ENCODE results near the gene SORBS1.

SORBS1 gene

GRCh38 chr10:95327367-95327766 is 233.8 kb downstream of the SORBS1 start:
- Histone ChIP-seq H3K9me3 (no peaks in the 10 kb centered on the region), H3K27me3 (no peaks in the 10 kb centered on the region), H3K4me2 (no peak overlapping the region), H3K27ac (no peak overlapping the region), H3K9ac (no peak overlapping the region), H3K36me3 (peaks cover 100% of the 10 kb centered on the region), H3K4me3 (no peak overlapping the region), H3K4me1 (0 out of 2 replicates have a peak, but pooled peaks cover 4% of the 10 kb centered on the region), H4K20me1 (peaks cover 97% of the 10 kb centered on the region)
- TF ChIP-seq Cebpa-rat (IDR thresholded peaks at IDR 0.05): no peak

GRCh38 chr10:95326396-95326795 is 234.8 kb downstream of the SORBS1 start:
- H3K4me1 ChIP-seq: 0 out of 2 replicates have a peak, but pooled peaks cover 4% of the 10 kb centered on the region
- H3K36me3 ChIP-seq: peaks cover 100% of the 10 kb centered on the region
- H3K4me3 ChIP-seq: no peak overlapping the region
- H3K9me3 ChIP-seq: no peaks in the 10 kb centered on the region
- no peak overlapping the region for H3K9ac ChIP-seq
- no peaks in the 10 kb centered on the region for H3K27me3 ChIP-seq
- no peak for TF ChIP-seq Cebpa-rat (IDR thresholded peaks at IDR 0.05)
- peaks cover 97% of the 10 kb centered on the region for H4K20me1 ChIP-seq
- H3K4me2 ChIP-seq: no peak overlapping the region
- no peak overlapping the region for H3K27ac ChIP-seq

GRCh38 chr10:95325863-95326262 is 235.3 kb downstream of the SORBS1 start:
- Histone ChIP-seq H3K9ac (0 out of 2 replicates have a peak overlapping the region, but pooled peaks have one; percentile 5), H3K27ac (no peak overlapping the region), H3K27me3 (no peaks in the 10 kb centered on the region), H3K4me2 (no peak overlapping the region), H3K4me3 (no peak overlapping the region), H3K4me1 (0 out of 2 replicates have a peak, but pooled peaks cover 4% of the 10 kb centered on the region), H4K20me1 (peaks cover 95% of the 10 kb centered on the region), H3K36me3 (peaks cover 100% of the 10 kb centered on the region), H3K9me3 (no peaks in the 10 kb centered on the region)
- TF ChIP-seq Cebpa-rat (IDR thresholded peaks at IDR 0.05): no peak

GRCh38 chr10:95324436-95325268 is 236.5 kb downstream of the SORBS1 start:
- Histone ChIP-seq H4K20me1 (peaks cover 93% of the 10 kb centered on the region), H3K27me3 (no peaks in the 10 kb centered on the region), H3K27ac (no peak overlapping the region), H3K9me3 (no peaks in the 10 kb centered on the region), H3K4me2 (no peak overlapping the region), H3K4me3 (no peak overlapping the region), H3K4me1 (peaks cover 9% of the 10 kb centered on the region; the same call in 1 of the 2 replicates), H3K9ac (no peak overlapping the region), H3K36me3 (peaks cover 100% of the 10 kb centered on the region)
- TF ChIP-seq Cebpa-rat (IDR thresholded peaks at IDR 0.05): no peak

GRCh38 chr10:95321554-95322301 is 239.4 kb downstream of the SORBS1 start:
- H3K9me3 ChIP-seq: no peaks in the 10 kb centered on the region
- no peak overlapping the region for H3K27ac ChIP-seq
- H3K9ac ChIP-seq: no peak overlapping the region
- H4K20me1 ChIP-seq: peaks cover 72% of the 10 kb centered on the region
- peaks cover 100% of the 10 kb centered on the region for H3K36me3 ChIP-seq
- H3K27me3 ChIP-seq: no peaks in the 10 kb centered on the region
- peaks cover 15% of the 10 kb centered on the region; the same call in 1 of the 2 replicates for H3K4me1 ChIP-seq
- no peak for TF ChIP-seq Cebpa-rat (IDR thresholded peaks at IDR 0.05)
- H3K4me3 ChIP-seq: no peak overlapping the region
- no peak overlapping the region for H3K4me2 ChIP-seq

- no peak overlapping the region for H3K27ac ChIP-seq
- H3K4me1 ChIP-seq: peaks cover 36% of the 10 kb centered on the region
- no peak for TF ChIP-seq Cebpa-rat (IDR thresholded peaks at IDR 0.05)
- no peaks in the 10 kb centered on the region for H3K9me3 ChIP-seq
- no peak overlapping the region for H3K4me2 ChIP-seq
- H3K4me3 ChIP-seq: no peak overlapping the region
- no peak overlapping the region for H3K9ac ChIP-seq
- H3K36me3 ChIP-seq: peaks cover 100% of the 10 kb centered on the region
- H3K27me3 ChIP-seq: no peaks in the 10 kb centered on the region
- H4K20me1 ChIP-seq: peaks cover 61% of the 10 kb centered on the region
These were observed 241.9 kb downstream of the SORBS1 start for GRCh38 chr10:95319239-95319638.

GRCh38 chr10:95315509-95315908 is 245.7 kb downstream of the SORBS1 start:
- Histone ChIP-seq H3K9ac (no peak overlapping the region), H4K20me1 (peaks cover 30% of the 10 kb centered on the region), H3K4me3 (no peak overlapping the region), H3K27me3 (no peaks in the 10 kb centered on the region), H3K4me2 (peak overlapping the region; percentile 73; the same call in 1 of the 2 replicates), H3K36me3 (peaks cover 81% of the 10 kb centered on the region), H3K4me1 (peaks cover 70% of the 10 kb centered on the region), H3K9me3 (no peaks in the 10 kb centered on the region), H3K27ac (peak overlapping the region; percentile 74; the same call in 1 of the 2 replicates)
- TF ChIP-seq Cebpa-rat (IDR thresholded peaks at IDR 0.05): no peak

- no peak overlapping the region for H3K4me3 ChIP-seq
- H3K27ac ChIP-seq: peak overlapping the region; percentile 74
- H3K9ac ChIP-seq: peak overlapping the region; percentile 62; the same call in 1 of the 2 replicates
- H3K36me3 ChIP-seq: peaks cover 70% of the 10 kb centered on the region
- no peaks in the 10 kb centered on the region for H3K27me3 ChIP-seq
- H4K20me1 ChIP-seq: peaks cover 18% of the 10 kb centered on the region
- H3K9me3 ChIP-seq: no peaks in the 10 kb centered on the region
- peaks cover 74% of the 10 kb centered on the region for H3K4me1 ChIP-seq
- H3K4me2 ChIP-seq: peak overlapping the region; percentile 73
- no peak for TF ChIP-seq Cebpa-rat (IDR thresholded peaks at IDR 0.05)
These were observed 246.8 kb downstream of the SORBS1 start for GRCh38 chr10:95314192-95314918.

GRCh38 chr10:95312986-95313495 is 248.1 kb downstream of the SORBS1 start:
- Histone ChIP-seq H3K27ac (peak overlapping the region; percentile 74), H3K4me2 (peak overlapping the region; percentile 73)

More at GRCh38 chr10:95312986-95313495, 248.1 kb downstream of the SORBS1 start:
- Histone ChIP-seq H3K36me3 (peaks cover 57% of the 10 kb centered on the region), H3K4me1 (peaks cover 84% of the 10 kb centered on the region), H3K27me3 (no peaks in the 10 kb centered on the region), H4K20me1 (peaks cover 14% of the 10 kb centered on the region; the same call in 1 of the 2 replicates), H3K9ac (no peak overlapping the region; the same call in 1 of the 2 replicates), H3K4me3 (no peak overlapping the region), H3K9me3 (no peaks in the 10 kb centered on the region)
- no peak for TF ChIP-seq Cebpa-rat (IDR thresholded peaks at IDR 0.05)
